Lung (tissue), 12 donors: Measurements from ENCODE around the gene OOSP3. TPM values are rescaled to one million over a fixed set of nuclear protein-coding genes. Genes with fewer than 3 reads are reported as not detected.

Source experiments
- ATAC-seq: fragments of 200-7000 bp; cut with Tn5 transposase; one replicate; pipeline ENCODE4 v1.9.1; 2020; ENCODE audit warnings: moderate number of reproducible peaks; ENCODE audit not compliant: insufficient read depth, low FRiP score
- DNase-seq, 3 donors: peaks; one replicate each; pipeline ENCODE4 v3.0.0-alpha.2; 2013 to 2017
- H3K27ac ChIP-seq, 2 donors: one replicate each; pipeline ENCODE4 v1.5.1; 2013; ENCODE audit warnings: mild to moderate bottlenecking in 2 of 2, moderate library complexity in 2 of 2, control low read depth in 1 of 2, inconsistent platforms in 1 of 2, low read depth in 1 of 2, low read length in 1 of 2
- H3K27me3 ChIP-seq, 3 donors: one replicate each; pipeline ENCODE4 v1.5.1; 2013; ENCODE audit warnings: low read length in 2 of 3; ENCODE audit not compliant: control insufficient read depth in 3 of 3, insufficient read depth in 3 of 3
- H3K36me3 ChIP-seq, 4 donors: one replicate each; pipeline ENCODE4 v1.5.1; 2013; ENCODE audit warnings: low read length in 4 of 4, mild to moderate bottlenecking in 1 of 4, moderate library complexity in 1 of 4; ENCODE audit not compliant: control insufficient read depth in 4 of 4, insufficient read depth in 4 of 4
- H3K4me1 ChIP-seq, 5 donors: one replicate each; pipeline ENCODE4 v1.5.1; 2013; ENCODE audit warnings: low read length in 5 of 5, mild to moderate bottlenecking in 2 of 5, moderate library complexity in 1 of 5; ENCODE audit not compliant: control insufficient read depth in 5 of 5, insufficient read depth in 5 of 5
- H3K4me3 ChIP-seq: one replicate; pipeline ENCODE4 v1.5.1; 2013; ENCODE audit warnings: mild to moderate bottlenecking, control low read depth, moderate library complexity
- H3K9ac ChIP-seq, 2 donors: one replicate each; pipeline ENCODE4 v1.5.1; 2013; ENCODE audit warnings: low read length in 2 of 2, control low read depth in 1 of 2; ENCODE audit not compliant: insufficient read depth in 1 of 2
- H3K9me3 ChIP-seq, 4 donors: one replicate each; pipeline ENCODE4 v1.5.1; 2013; ENCODE audit warnings: low read length in 3 of 4, mild to moderate bottlenecking in 1 of 4, moderate library complexity in 1 of 4; ENCODE audit not compliant: control insufficient read depth in 4 of 4, insufficient read depth in 3 of 4
- CTCF ChIP-seq: IDR thresholded peaks from 2 replicates; pipeline ENCODE4 v1.5.1; 2012; ENCODE audit warnings: mild to moderate bottlenecking; ENCODE audit errors: control extremely low read depth, extremely low read depth
- WGBS, 2 donors: extraction: QIAGEN DNeasy Blood & Tissue Kit; methylation state at CpG; one replicate each; pipeline ENCODE4 v1.1.7; 2013; 5-methylcytosine and 5-hydroxymethylcytosine counted together
- polyA plus RNA-seq, 2 donors: library from polyadenylated mRNA; stranded (reverse); fragments of 200-250 nt; gene quantifications; one replicate each; pipeline ENCODE4 v1.2.1, GENCODE V29; 2013
- total RNA-seq, 2 donors: library from RNA; depleted of rRNA in 1 of 2; stranded (reverse); fragments of >200 nt in 1 of 2; gene quantifications; one replicate each; pipeline ENCODE4 v1.2.1, GENCODE V29; 2014 to 2021
- donor health status: control.
- donor health status: control.
- donor health status: Bipolar disorder and iron deficiency.
- donor health status: healthy.
- donor health status: DM: yes; HTN: yes; CAD: no.

Gene OOSP3
- total and polyA plus RNA-seq, 4 donors = 0.08 to 0.14 TPM; not detected in 2

- H3K27ac ChIP-seq = no peak overlapping the region
- H3K36me3 ChIP-seq = no peaks in the 10 kb centered on the region
- H3K27me3 ChIP-seq = no peaks in the 10 kb centered on the region
- TF ChIP-seq CTCF = no peak
- H3K4me3 ChIP-seq = no peak overlapping the region
- H3K9ac ChIP-seq = no peak overlapping the region
- H3K4me1 ChIP-seq = no peaks in the 10 kb centered on the region
- peak in 1 of 3 donors; percentile 1 for DNase-seq
- 60 to 81% methylated on average over 2 of the region's 2 CpGs for WGBS, 2 donors
- peaks cover 0 to 8% (median 0%) of the 10 kb centered on the region in 4 donors for H3K9me3 ChIP-seq
- ATAC-seq = no peak
Measured at GRCh38 chr11:59944720-59945119, 66.1 kb downstream of the OOSP3 start.

Other genes starting within 250 kb of the OOSP3 start
- gene PATL1, start 209.7 kb upstream of the OOSP3 start, total RNA-seq = 10 to 100 TPM; 23.1 to 29.3 TPM
- 10 to 100 TPM; 12.8 to 28.8 TPM for gene PATL1, start 209.7 kb upstream of the OOSP3 start, polyA plus RNA-seq
- not detected for gene OR10V1, start 164.9 kb upstream of the OOSP3 start, total RNA-seq
- gene OR10V1, start 164.9 kb upstream of the OOSP3 start, polyA plus RNA-seq = not detected
- gene STX3, start 123.4 kb upstream of the OOSP3 start, total RNA-seq = 10 to 100 TPM; 48.1 to 61.5 TPM
- 10 to 100 TPM; 38.9 to 46.0 TPM for gene STX3, start 123.4 kb upstream of the OOSP3 start, polyA plus RNA-seq
- 10 to 100 TPM; 38.2 to 39.4 TPM for gene MRPL16, start 68.0 kb upstream of the OOSP3 start, total RNA-seq
- gene MRPL16, start 68.0 kb upstream of the OOSP3 start, polyA plus RNA-seq = 10 to 100 TPM; 40.9 to 54.1 TPM
- not detected for gene CBLIF, start 33.3 kb upstream of the OOSP3 start, total RNA-seq
- not detected for gene CBLIF, start 33.3 kb upstream of the OOSP3 start, polyA plus RNA-seq
- 1 to 10 TPM; 3.0 to 4.4 TPM for gene TCN1, start 12.3 kb upstream of the OOSP3 start, total RNA-seq
- gene TCN1, start 12.3 kb upstream of the OOSP3 start, polyA plus RNA-seq = 1 to 10 TPM in 1 of 2 donors, under 1 TPM in 1; 0.43 to 4.9 TPM
- not detected for gene OOSP1, start 59.6 kb downstream of the OOSP3 start, total RNA-seq
- not detected for gene OOSP1, start 59.6 kb downstream of the OOSP3 start, polyA plus RNA-seq
- gene OOSP4A, start 85.3 kb downstream of the OOSP3 start, total RNA-seq = under 1 TPM in 1 of 2 donors, not detected in 1; 0.40 TPM
- gene OOSP4A, start 85.3 kb downstream of the OOSP3 start, polyA plus RNA-seq = not detected
- gene OOSP4B, start 138.4 kb downstream of the OOSP3 start, total RNA-seq = not detected
- gene OOSP4B, start 138.4 kb downstream of the OOSP3 start, polyA plus RNA-seq = not detected
- not detected for gene OOSP2, start 161.6 kb downstream of the OOSP3 start, total RNA-seq
- gene OOSP2, start 161.6 kb downstream of the OOSP3 start, polyA plus RNA-seq = not detected
- gene MS4A3, start 177.9 kb downstream of the OOSP3 start, total RNA-seq = 1 to 10 TPM in 1 of 2 donors, under 1 TPM in 1; 0.25 to 6.6 TPM
- gene MS4A3, start 177.9 kb downstream of the OOSP3 start, polyA plus RNA-seq = 1 to 10 TPM in 1 of 2 donors, under 1 TPM in 1; 0.20 to 2.6 TPM
- gene MS4A2, start 209.9 kb downstream of the OOSP3 start, total RNA-seq = 1 to 10 TPM in 1 of 2 donors, under 1 TPM in 1; 0.57 to 8.5 TPM
- gene MS4A2, start 209.9 kb downstream of the OOSP3 start, polyA plus RNA-seq = under 1 TPM; 0.23 to 0.69 TPM